ENCODE measurements around the gene STRIP1. TPM values are rescaled to one million over a fixed set of nuclear protein-coding genes. Genes with fewer than 3 reads are reported as not detected.

Gene STRIP1
- total and polyA plus RNA-seq, 2 of the 8 experiments (the other 6 are each of a cell fraction or from before 2014, with no cell fraction given): 21.3 to 45.6 TPM

GRCh38 chr1:110085671-110086070 lies 51.2 kb downstream of the STRIP1 start (continued):
- TF ChIP-seq BRCA1 (IDR thresholded peaks at IDR 0.05; ENCODE audit: low read depth, low read length) (no peak), EGR1 (IDR thresholded peaks at IDR 0.05; ENCODE audit: borderline replicate concordance, low read depth, low read length) (no peak), ATF2 (IDR thresholded peaks at IDR 0.05; ENCODE audit: low read length) (no peak), CHD2 (IDR thresholded peaks at IDR 0.05; ENCODE audit: low read length) (no peak), USF2 (IDR thresholded peaks at IDR 0.05; ENCODE audit: low read length) (no peak), RXRA (IDR thresholded peaks at IDR 0.05; ENCODE audit: insufficient read depth, low read depth, low read length) (no peak)
